ENCODE data around the gene ACADS.
A peak's percentile ranks its signal among the peaks of the same experiment; 100 is the strongest.

ACADS gene

DNA sequence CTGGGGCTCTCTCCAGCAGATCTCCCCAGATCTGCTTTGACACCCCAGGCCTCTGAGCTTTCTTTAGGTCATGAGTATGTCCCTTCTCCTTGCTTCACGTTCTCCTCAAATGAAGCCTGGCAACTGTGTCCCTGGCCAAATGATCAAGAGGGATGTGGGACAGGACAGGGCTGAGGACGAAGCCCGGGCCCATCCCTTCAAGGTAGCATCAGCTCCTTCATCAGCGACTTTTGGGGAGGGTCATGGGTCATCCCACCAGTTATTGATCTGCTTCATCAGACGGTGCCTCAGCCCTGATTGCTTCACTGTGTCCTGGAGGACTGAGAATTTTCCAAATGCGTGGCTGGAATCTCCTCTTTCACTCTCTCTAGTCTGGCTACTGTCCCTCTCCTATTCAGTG, 32.3 kb downstream of the ACADS start:
- no peak for DNase-seq (ENCODE audit: low read depth)

DNA sequence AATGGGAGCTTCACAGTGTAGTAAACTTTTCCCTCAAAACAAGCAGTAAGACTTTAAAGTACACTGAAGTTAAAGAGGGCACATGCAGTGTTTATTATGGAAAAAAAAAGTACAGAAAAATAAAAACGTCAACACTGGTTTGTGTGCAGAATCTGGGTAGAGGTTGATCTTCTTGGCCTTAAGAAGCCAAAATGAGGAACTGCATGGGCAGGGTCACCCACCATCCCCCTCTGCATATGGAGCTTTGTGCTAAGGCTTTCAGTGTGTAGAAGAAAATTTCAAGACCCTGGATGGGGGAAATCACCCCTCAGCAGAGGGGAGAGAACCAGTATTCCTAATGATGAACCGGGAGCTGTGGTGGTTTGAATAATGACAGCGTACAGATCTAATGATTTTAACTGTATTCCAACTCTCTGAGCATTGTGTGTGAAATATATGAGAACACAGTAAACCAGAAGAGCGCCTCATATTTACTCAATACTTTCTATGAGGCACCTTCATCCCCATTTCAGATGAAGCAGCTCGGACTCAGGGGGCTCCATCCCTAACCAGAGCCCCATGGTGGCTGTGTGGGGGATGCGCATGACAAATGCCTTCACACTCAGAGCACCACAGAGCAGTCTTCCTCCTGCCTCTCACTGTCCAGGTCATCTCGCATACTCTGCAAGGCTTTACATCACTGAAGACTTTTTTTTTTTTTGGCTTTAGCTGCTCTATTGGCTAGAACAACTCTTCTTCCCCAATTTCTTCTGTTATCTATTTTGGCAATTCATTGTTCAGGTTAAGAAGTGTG, 33.4 kb downstream of the ACADS start:
- DNase-seq (ENCODE audit: low read depth): no peak

DNA sequence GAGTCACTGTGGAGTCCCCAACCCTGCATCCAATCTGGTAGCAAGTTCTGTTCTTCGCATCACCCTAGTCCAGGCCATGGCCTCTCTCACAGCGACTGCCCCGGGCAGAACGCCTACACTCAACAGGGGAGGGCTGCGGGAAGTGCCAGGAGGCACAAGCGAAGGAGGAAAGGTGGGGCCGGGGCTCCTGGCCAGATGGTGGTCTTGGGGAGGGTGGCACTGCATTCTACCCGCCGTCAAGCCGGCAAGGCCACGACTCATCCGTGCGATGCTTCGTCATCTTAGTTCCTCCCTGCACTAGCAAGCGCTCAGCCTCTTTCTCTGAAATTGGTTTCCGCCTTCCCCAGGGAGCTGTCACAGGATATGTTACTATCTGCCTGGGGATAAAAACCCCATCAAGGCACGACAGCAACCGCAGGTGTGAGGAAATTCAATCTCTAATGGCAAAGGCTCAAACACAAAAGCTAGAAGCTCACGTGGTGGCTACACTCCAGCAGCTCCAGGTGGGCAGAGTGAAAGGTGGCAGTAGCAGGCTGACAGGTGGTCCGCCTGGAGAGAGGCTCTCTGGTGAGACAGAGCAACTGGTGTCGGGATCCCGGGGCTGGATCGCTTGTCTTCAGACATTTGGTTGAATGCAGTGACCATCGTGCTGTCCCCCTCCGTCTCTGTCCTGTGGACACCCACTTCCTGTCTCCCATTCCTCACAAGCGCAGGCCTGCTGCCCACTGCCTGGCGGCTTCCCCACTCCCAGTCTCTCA, 34.1 kb downstream of the ACADS start:
- no peak for DNase-seq (ENCODE audit: low read depth)

GRCh38 chr12:120760349-120761254, 35.0 kb downstream of the ACADS start:
- no peak for DNase-seq (ENCODE audit: low read depth)

DNA sequence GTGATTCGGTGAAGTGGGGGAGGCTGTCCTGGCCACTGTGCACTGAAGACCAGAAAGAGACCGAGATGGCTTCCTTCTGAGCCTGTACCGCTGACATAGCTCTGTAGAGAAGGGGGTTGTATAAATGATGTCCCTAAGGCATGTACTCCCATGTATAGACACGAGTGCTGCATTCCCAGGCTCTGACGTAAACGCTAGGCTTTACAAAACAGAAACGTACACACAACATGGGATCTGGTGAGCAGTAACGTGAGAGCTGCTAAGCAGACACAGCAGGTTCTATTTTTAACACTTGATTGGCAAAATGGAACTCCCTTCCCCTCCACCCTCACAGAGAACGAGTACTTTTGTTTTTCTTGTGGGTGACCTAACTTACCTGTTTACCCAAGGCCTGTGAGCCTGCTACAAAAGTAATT, 35.9 kb downstream of the ACADS start:
- DNase-seq (ENCODE audit: low read depth): no peak

GRCh38 chr12:120762086-120762485, 36.5 kb downstream of the ACADS start:
- DNase-seq (ENCODE audit: low read depth): no peak

DNA sequence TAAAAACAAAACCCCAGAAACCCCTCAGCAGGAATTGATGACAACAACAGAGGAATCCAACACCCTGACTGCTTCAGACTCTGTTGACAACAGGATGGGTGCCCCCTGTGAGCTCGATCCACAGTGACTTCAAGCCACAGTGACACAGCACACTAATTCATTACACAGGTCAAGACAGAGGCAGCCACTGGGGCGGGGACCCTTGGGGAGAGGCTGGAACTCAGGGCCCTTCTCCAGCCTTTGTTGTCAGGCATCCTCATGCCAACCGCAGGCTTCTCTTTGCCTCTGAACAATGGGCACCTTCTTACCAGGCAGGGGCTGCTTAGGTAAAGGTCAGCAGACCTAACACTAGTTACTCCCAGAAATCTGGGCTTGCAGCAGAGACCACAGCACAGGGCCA, 37.6 kb downstream of the ACADS start:
- no peak for DNase-seq (ENCODE audit: low read depth)

GRCh38 chr12:120764816-120765215, 39.2 kb downstream of the ACADS start:
- DNase-seq (ENCODE audit: low read depth): no peak

DNA sequence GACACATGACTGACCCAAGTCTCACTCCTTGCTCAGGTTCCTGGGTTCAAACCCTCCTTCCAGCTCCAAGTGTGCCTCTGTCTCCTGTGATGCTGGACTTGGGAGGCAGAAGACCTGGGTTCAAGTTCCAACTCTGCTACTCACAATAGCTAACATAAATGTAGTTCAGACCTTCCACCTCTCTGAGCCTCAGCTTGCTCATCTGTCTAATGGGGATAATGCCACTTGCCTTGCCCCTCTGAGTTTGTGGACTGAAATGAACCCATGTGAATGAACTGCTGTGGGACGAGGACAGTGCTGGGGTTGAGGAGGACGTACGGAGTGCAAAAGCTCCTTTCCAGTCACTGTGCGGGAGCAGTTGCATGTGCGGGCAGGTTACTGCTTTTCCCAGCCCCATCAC, 40.9 kb downstream of the ACADS start:
- no peak for DNase-seq (ENCODE audit: low read depth)

DNA sequence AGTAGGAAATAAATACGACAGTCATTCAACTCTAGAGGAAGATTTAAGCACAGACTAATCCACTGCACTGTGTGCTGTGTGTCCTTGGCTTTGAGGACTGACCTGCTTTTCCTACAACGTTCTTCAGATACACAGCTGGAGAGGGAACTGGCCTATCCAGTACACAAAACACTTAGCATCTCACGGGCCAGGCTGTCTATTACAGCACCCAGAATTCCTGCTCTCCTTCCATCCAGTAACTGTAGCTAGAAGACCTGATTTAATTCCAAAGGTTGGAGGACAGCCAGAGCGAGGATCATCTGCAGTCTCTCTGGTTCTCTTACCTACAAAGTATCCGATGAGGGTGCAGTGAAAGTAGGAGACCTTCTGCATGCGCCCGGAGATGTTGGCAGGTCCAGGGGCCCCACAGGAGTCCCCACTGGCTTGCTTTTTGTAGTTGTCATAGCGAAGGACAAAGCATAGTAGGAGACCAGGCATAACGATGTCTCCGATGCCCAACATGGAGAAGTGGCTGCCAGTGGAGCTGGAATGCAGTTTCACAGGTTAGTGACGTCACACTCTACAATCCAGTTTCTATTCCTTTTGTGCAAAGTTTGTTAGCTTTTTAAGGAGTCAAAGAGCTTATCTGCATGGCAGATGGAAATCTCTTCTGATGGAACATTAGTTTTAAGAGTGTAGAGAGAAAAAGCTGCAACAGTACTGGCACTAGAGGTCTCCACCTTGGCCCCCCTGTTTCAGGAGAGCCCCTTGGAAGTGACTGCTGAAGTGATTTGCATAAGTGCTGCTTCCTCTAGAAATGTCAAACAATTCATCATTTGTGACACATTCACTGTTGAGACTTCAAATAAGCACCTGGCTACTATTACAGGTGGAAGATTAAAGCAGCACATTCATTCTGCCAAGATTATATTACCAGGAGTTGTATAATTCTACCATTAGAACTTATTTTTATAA, 41.7 kb downstream of the ACADS start:
- no peak for DNase-seq (ENCODE audit: low read depth)

- DNase-seq (ENCODE audit: low read depth): no peak
These were observed 45.5 kb downstream of the ACADS start for GRCh38 chr12:120771097-120771496.

DNA sequence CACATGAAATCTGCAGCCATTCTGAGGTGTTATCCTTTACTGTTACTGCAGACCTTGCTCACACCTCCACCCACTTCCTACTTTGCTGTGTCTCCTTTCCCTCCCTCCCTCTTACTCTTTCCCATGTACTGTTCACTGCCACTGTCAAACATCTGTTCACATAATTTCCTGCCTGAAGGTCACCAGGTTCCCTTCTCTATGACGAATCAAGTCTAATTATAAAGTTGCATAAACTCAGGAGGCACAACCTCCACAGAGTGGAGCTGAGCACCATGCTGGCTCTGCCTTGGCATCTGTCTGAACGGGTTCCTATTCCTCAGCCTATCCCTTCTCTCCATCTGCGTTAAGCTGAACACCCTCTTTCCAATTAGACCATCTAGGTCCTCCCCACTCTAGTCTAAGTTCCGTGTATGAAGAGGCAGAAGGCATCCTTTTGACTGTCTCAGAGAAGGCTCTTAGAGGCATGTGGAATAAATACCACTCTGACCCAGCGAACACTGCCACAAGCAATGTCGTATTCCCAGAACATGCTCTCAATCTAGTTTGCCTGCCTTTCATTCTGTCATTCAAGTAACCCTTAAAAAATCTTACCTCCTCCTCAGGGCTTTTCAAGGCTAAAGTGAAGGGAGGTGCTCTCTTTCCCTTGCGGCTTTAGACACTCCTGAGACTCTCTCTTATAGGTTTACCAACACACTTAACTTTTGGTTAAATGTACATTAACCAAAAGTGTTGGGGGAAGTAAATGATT, 48.7 kb downstream of the ACADS start:
- no peak for DNase-seq (ENCODE audit: low read depth)

GRCh38 chr12:120775862-120776552, 50.4 kb downstream of the ACADS start:
- no peak for DNase-seq (ENCODE audit: low read depth)

DNA sequence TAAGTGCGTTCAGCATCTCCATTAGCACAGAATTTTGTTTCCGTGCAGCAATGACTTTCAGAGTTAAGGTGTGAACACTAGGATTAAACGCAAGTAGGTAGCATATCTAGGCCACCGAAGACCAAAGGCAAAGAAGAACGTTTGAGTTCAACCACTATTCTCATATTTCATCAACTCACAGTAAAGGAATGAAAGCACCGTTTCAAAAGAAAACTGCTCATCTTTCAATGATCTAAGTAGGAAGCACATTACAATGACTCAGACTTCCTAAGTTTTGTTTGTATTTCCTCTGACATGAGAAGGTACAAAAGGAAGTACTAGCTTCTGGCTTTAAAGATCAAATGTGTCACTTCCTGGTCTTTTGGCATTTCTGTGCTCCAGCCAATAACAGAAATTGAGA, 57.6 kb downstream of the ACADS start:
- DNase-seq (ENCODE audit: low read depth): peak; percentile 93

DNA sequence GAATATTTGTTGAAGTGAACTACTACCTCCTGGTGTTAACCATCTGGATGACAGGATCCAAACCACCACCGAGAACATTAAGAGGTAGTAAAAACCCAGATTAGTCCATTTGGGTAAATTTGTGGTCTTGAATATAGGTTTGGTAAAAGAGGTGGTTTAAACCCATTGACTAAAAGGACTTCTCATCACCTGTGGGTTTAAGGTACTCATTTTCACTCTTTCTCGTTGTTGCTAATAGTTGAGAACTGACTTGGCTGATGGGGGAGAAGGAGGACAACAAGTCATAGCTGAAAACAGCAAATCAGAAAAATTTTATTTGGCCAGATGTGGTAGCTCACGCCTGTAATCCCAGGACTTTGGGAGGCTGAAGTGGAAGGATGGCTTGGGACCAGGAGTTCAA, 59.2 kb downstream of the ACADS start:
- no peak for DNase-seq (ENCODE audit: low read depth)

DNA sequence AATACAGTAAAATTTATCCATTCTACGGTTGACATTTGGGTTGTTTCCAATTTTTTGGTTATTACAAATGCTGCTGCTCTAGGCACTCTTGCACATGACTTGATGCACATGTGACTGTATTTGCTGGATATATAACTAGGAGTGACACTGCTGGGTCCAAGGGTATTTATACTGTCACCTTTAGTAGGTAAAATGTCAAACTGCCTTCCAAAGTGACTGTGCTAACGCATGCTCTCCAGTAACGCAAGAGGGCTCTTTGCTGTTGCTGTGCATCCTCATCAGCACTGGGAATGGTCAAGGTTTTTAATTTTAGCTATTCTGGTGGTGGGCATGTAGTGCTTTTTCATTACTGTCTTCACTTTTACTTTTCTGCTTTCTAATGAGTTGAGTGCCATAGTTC, 62.3 kb downstream of the ACADS start:
- no peak for DNase-seq (ENCODE audit: low read depth)
